GM23338 (cell line): Measurements from ENCODE around the gene C11orf24. TPM values are rescaled to one million over a fixed set of nuclear protein-coding genes. Genes with fewer than 3 reads are reported as not detected.

Experiments used
- ATAC-seq: fragments of 200-7000 bp; cut with Tn5 transposase; 3 replicates; pipeline ENCODE4 v1.9.1; 2020
- DNase-seq: peaks from one replicate; pipeline ENCODE4 v3.0.0-alpha.2; 2015; ENCODE audit warnings: low spot score
- H2AFZ ChIP-seq: fragments of 200-600 bp; sonication (generic); 2 replicates; pipeline ENCODE4 v1.8.0; 2016; ENCODE audit warnings: antibody characterized with exemption, mild to moderate bottlenecking, moderate library complexity
- H3F3A ChIP-seq: fragments of 200-600 bp; sonication (generic); replicated peaks from 2 replicates; pipeline ENCODE4 v1.8.0; 2017; ENCODE audit warnings: antibody characterized with exemption, mixed run types, low read depth
- H3K27ac ChIP-seq: fragments of 200-600 bp; sonication (generic); 2 replicates; pipeline ENCODE4 v1.6.1; 2016; ENCODE audit warnings: low read depth
- H3K27me3 ChIP-seq: fragments of 200-600 bp; sonication (generic); 2 replicates; pipeline ENCODE4 v1.8.0; 2016; ENCODE audit warnings: mild to moderate bottlenecking, mixed run types, moderate library complexity; ENCODE audit not compliant: insufficient read depth
- H3K36me3 ChIP-seq: fragments of 200-600 bp; sonication (generic); 2 replicates; pipeline ENCODE4 v1.8.0; 2016; ENCODE audit warnings: mild to moderate bottlenecking; ENCODE audit not compliant: insufficient read depth
- H3K4me1 ChIP-seq: fragments of 200-600 bp; sonication (generic); 2 replicates; pipeline ENCODE4 v1.8.0; 2016; ENCODE audit warnings: mild to moderate bottlenecking, moderate library complexity; ENCODE audit not compliant: insufficient read depth
- H3K4me2 ChIP-seq: fragments of 200-600 bp; sonication (generic); 2 replicates; pipeline ENCODE4 v1.7.1; 2017; ENCODE audit warnings: mixed run types
- H3K4me3 ChIP-seq: fragments of 200-600 bp; sonication (generic); 2 replicates; pipeline ENCODE4 v1.6.1; 2016; ENCODE audit warnings: mixed run types
- H3K79me2 ChIP-seq: fragments of 200-600 bp; sonication (generic); replicated peaks from 2 replicates; pipeline ENCODE4 v1.8.0; 2017; ENCODE audit warnings: mild to moderate bottlenecking; ENCODE audit not compliant: insufficient read depth
- H3K9me2 ChIP-seq: fragments of 200-600 bp; sonication (generic); 2 replicates; pipeline ENCODE4 v1.8.0; 2017; ENCODE audit not compliant: insufficient read depth
- H4K20me1 ChIP-seq: fragments of 200-600 bp; sonication (generic); replicated peaks from 2 replicates; pipeline ENCODE4 v1.8.0; 2017; ENCODE audit warnings: mild to moderate bottlenecking; ENCODE audit not compliant: insufficient read depth
- H3K27ac Mint-ChIP-seq: 2 replicates; pipeline ENCODE4 v1.8.0; 2020; ENCODE audit warnings: inconsistent platforms, mild to moderate bottlenecking, moderate library complexity, mixed read lengths
- H3K27me3 Mint-ChIP-seq: 3 replicates; pipeline ENCODE4 v1.8.0; 2022; ENCODE audit warnings: low read depth, mild to moderate bottlenecking, moderate library complexity, mixed read lengths, inconsistent platforms; ENCODE audit not compliant: insufficient read depth, poor library complexity
- H3K36me3 Mint-ChIP-seq: 3 replicates; pipeline ENCODE4 v1.8.0; 2021; ENCODE audit warnings: low read depth, mild to moderate bottlenecking, inconsistent platforms, moderate library complexity, mixed read lengths
- H3K4me1 Mint-ChIP-seq: 3 replicates; pipeline ENCODE4 v1.8.0; 2020; ENCODE audit warnings: mild to moderate bottlenecking, inconsistent platforms, mixed read lengths
- H3K4me3 Mint-ChIP-seq: 3 replicates; pipeline ENCODE4 v1.8.0; 2021; ENCODE audit warnings: moderate library complexity, mild to moderate bottlenecking, inconsistent platforms, mixed read lengths
- H3K9me3 Mint-ChIP-seq: 3 replicates; pipeline ENCODE4 v1.8.0; 2020; ENCODE audit warnings: moderate library complexity, mild to moderate bottlenecking, inconsistent platforms, mixed read lengths
- CREB1 ChIP-seq: fragments of 250-450 bp; sonication (Bioruptor Pico); IDR thresholded peaks from 2 replicates; pipeline ENCODE4 v1.5.0; 2020; ENCODE audit warnings: low read depth, mild to moderate bottlenecking, moderate library complexity
- EZH2 ChIP-seq: fragments of 200-600 bp; sonication (generic); IDR thresholded peaks from one replicate; pipeline ENCODE4 v1.8.0; 2017; ENCODE audit warnings: antibody characterized with exemption, mild to moderate bottlenecking, low read depth; ENCODE audit not compliant: unreplicated experiment
- JUNB ChIP-seq: IDR thresholded peaks from one replicate; pipeline ENCODE4 v1.6.1; 2016; ENCODE audit warnings: antibody characterized with exemption; ENCODE audit not compliant: unreplicated experiment
- NANOG ChIP-seq: IDR thresholded peaks from 2 replicates; pipeline ENCODE4 v1.6.1; 2016; ENCODE audit warnings: antibody characterized with exemption, borderline replicate concordance
- REST ChIP-seq: IDR thresholded peaks from one replicate; pipeline ENCODE4 v1.6.1; 2018; ENCODE audit warnings: antibody characterized with exemption; ENCODE audit not compliant: unreplicated experiment
- STAT1 ChIP-seq: IDR thresholded peaks from one replicate; pipeline ENCODE4 v1.6.1; 2016; ENCODE audit warnings: antibody characterized with exemption; ENCODE audit not compliant: unreplicated experiment
- ZNF114 ChIP-seq: fragments of 250-450 bp; sonication (Bioruptor Pico); IDR thresholded peaks from 2 replicates; pipeline ENCODE4 v1.5.0; 2020; ENCODE audit warnings: mild to moderate bottlenecking, moderate library complexity
- ZNF462 ChIP-seq: fragments of 250-450 bp; sonication (Bioruptor Pico); IDR thresholded peaks from 2 replicates; pipeline ENCODE4 v1.5.0; 2020; ENCODE audit warnings: mild to moderate bottlenecking, moderate library complexity
- polyA plus RNA-seq: library from polyadenylated mRNA; unstranded; fragments of >200 nt; fragmentation: Nextera tagmentation; extraction: Ambion mirVana; gene quantifications from 2 replicates; pipeline ENCODE4 v1.2.1, GENCODE V29; 2016
- total RNA-seq: library from RNA; depleted of rRNA; stranded (reverse); fragments of >200 nt; shearing (Covaris generic); gene quantifications from 2 replicates; pipeline ENCODE4 v1.2.3, GENCODE V29; 2014

C11orf24 gene
- total and polyA plus RNA-seq, 2 experiments from 2014 or later = 49.8 to 57.5 TPM

DNA sequence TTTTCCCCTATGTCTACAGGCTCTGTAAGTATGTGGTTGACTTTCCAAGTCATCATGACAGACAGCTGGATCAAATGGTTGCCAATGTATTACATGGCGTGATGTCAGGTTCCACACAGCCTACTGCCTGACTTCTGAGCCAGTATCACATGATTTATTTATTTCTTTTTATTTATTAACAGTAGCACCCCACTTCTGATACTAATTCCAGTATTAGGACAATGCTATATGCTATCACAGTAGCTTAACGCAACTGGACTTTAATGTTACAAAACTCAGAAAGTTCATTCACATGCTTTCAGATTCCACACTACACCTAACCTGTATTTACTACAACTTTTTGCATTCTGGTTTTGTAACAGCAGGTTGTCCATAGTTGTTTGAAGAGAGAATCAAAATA lies 17.7 kb upstream of the C11orf24 start:
- DNase-seq (no peak), ATAC-seq (no peak)
- H3K27ac Mint-ChIP-seq = no peak overlapping the region
- no peaks in the 10 kb centered on the region for H3K4me1 Mint-ChIP-seq
- TF ChIP-seq REST = no peak
- TF ChIP-seq ZNF462 (CRISPR knock-in tag) = no peak
- no peak for TF ChIP-seq ZNF114 (CRISPR knock-in tag)
- TF ChIP-seq NANOG = no peak
- TF ChIP-seq STAT1 = no peak
- TF ChIP-seq CREB1 (CRISPR knock-in tag) = no peak
- TF ChIP-seq JUNB = no peak
- no peak for TF ChIP-seq EZH2
- no peaks in the 10 kb centered on the region for H3K27me3 ChIP-seq
- no peak overlapping the region for H3K4me3 ChIP-seq
- no peak overlapping the region for H3K4me3 Mint-ChIP-seq
- H3F3A ChIP-seq = no peaks in the 10 kb centered on the region
- H3K9me3 Mint-ChIP-seq = peaks cover 14% of the 10 kb centered on the region
- H2AFZ ChIP-seq = no peak overlapping the region
- no peak overlapping the region for H3K27ac ChIP-seq
- no peaks in the 10 kb centered on the region for H3K4me1 ChIP-seq
- peaks cover 6% of the 10 kb centered on the region for H3K27me3 Mint-ChIP-seq
- peaks cover 5% of the 10 kb centered on the region; the same call in 1 of the 3 replicates for H3K36me3 Mint-ChIP-seq
- no peaks in the 10 kb centered on the region for H3K36me3 ChIP-seq
- H4K20me1 ChIP-seq = no peaks in the 10 kb centered on the region
- H3K79me2 ChIP-seq = no peaks in the 10 kb centered on the region
- no peak overlapping the region for H3K4me2 ChIP-seq
- H3K9me2 ChIP-seq = no peaks in the 10 kb centered on the region
